GM19455 (cell line): ENCODE results near the gene NINL.
"Not testable (repeated sequence)": the region's sequence is repeated elsewhere in the genome, so short reads cannot be mapped to it uniquely, and the experiment has no call there.

ENCODE experiments used
- ATAC-seq: cut with Tn5 transposase; IDR thresholded peaks from one replicate; pipeline ENCODE4 v1.9.1; 2021; ENCODE audit not compliant: unreplicated experiment

The NINL gene

DNA sequence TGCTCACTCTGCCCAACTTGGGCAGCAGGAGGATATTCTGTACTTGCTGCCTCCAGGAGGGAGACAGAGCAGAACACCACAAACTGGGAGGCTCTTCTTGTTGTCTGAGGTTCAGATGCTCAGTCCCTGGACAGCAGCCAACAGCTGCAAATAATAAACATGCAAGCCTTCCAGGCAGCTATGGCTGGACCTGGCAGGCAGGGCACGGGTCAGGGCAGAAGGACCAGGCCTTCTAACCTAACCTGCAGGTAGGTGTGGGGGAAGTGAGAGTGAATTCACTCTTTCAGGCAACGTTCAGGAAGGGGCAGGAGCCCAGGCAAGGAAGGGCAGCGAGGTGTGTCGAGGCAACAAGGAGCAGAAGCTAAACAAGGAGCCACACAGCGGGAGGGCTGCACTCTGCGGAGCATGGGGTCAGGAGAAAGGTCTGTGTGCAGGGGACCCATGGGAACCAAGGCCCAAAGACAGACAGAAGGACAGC lies 31.5 kb downstream of the NINL start:
- no peak for ATAC-seq

DNA sequence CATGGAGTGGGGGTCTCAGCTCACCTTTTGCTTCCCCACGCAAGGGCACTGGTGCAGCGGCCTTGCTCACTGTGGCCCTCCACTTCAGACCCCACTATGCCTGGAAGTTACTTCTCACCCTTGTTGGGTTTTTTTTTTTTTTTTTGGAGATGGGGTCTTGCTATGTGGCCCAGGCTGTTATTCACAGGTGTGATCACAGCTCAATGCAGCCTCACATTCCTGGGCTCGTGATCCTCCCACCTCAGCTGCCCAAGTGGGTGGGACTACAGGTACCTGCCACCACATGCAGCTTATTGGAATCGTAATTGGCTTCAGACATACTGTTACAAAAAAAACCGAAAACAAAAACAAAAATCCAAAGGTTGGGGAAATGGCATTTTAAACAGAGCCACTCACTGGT lies 32.4 kb downstream of the NINL start:
- no peak for ATAC-seq

DNA sequence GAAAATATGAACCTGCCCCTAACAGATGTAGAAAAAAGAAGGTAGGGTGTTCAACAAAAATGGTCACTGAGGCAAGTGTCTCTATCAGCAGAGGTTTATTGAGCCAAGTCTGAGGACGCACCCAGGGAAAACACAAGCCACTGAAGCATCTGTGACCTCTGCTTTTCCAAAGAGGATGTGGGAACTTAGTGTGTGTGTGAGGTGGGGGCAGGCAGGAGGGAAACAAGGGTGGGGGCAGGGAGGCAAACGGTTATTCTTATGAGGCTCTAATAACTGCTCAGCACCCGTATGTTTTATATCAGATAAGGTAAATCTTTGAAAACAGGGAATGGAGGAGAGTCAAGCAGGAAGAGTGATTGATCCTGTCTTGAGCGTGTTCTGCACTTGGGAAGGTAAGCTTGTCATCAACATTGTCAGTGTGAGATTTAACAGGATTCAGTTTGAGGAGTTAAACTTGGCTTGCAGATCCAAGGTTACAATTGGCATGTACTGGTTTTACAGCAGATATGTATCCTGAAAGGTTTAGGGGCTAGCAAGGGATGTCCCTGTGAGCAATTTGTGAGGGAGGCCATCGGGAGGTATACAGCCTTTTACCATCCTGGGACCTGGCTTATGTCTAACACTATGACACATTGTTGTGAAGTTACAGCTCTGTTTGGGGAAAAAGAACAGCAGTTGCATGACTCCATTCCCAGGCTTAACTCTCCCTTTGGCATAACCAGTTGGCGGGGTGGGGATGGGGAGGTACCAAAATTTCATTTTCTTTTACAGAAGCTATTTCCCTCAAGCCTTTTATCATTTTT lies 33.7 kb downstream of the NINL start:
- ATAC-seq: no peak

DNA sequence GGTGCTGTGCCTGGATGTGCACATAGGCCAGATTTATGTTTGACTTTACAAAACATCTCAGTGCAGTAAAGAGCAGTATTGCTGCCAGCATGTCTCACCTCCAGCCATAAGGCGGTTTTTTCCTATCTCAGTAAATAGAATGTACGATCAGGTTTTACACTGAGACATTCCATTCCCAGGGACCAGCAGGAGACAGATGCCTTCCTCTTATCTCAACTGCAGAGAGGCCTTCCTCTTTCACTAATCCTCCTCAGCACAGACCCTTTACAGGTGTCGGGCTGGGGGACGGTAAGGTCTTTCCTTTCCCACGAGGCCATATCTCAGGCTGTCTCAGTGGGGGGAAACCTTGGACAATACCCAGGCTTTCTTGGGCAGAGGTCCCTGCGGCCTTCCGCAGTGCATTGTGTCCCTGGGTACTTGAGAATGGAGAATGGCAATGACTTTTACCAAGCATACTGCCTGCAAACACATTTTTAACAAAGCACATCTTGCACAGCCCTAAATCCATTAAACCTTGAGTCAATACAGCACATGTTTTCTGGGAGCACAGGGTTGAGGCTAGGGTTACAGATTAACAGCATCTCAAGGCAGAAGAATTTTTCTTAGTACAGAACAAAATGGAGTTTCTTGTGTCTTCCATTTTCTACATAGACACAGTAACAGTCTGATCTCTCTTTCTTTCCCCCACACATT lies 34.5 kb downstream of the NINL start:
- not testable (repeated sequence) for ATAC-seq

DNA sequence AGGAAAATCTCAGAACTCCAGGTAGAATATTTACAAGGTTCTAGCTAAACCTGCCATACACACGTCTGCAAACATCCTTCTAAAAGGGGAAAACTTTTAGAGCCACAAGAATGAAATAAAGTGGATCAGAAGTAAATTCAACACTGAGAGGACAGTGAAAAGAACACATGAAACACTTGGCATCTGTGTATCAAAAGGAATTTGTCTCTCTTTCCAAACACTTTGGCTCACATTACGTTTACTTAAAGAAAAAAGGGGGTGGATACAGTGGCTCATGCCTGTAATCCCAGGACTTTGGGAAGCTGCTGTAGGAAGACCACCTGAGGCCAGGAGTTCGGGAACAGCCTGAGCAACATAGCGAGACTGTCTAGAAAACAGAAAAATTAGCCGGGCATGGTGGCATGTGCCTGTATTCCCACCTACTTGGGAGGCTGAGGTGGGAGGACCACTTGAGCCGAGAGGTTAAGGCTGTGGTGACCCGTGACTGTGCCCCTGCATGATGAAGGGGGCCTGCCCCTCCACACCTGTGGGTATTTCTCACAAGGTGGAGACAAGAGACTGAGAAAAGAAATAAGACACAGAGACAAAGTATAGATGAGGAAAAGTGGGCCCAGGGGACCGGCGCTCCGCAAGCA lies 35.4 kb downstream of the NINL start:
- no peak for ATAC-seq

DNA sequence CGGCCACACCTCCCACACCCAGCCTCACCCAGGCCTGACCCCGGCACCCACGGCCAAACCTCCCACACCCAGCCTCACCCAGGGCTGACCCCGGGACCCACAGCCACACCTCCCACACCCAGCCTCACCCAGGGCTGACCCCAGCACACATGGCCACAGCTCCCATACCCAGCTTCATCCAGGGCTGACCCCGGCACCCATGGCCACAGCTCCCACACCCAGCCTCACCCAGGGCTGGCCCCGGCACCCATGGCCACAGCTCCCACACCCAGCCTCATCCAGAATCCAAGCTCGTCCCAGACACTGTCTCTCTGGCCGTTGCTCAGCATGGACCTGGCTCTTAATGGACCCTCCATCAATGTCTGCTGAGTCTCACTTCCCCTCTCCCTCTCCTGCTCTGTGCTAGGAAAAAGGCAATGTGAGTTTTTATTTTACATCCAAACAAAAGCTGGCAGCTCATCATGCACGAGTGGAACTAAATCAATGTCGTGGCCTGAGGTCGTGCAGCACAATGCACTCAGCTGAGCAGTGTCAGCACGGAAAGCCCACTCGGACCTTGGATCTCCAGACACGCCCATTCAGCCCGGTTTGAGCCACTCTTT lies 36.1 kb downstream of the NINL start:
- ATAC-seq: no peak

DNA sequence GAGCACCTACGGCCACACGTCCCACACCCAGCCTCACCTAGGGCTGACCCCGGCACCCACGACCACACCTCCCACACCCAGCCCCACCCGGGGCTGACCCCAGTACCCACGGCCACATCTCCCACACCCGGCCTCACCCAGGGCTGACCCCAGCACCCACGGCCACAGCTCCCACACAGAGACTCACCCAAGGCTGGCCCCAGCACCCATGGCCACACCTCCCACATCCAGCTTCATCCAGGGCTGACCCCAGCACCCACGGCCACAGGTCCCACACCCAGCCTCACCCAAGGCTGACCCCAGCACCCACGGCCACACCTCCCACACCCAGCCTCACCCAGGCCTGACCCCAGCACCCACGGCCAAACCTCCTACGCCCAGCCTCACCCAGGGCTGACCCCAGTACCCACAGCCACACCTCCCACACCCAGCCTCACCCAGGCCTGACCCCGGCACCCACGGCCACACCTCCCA lies 36.7 kb downstream of the NINL start:
- ATAC-seq: no peak

DNA sequence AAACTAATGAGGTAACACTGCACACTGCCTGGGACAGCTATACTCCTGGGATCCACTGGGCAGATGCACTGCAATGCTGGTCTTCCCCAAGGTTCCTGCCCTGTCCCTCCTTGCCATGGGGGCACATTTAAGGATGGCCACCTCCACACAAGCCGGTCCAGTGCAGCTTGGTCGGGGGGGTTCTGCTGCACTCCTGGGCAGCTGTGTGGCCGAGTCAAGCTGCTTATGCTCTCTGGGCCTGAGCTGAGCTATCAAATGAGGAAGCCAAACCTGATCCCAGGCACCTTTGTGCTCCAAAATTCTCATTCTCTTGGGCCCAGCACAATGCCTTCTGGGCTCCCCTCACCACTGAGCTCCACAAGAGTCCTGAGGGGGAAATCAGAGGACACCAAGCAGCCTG lies 37.3 kb downstream of the NINL start:
- ATAC-seq: no peak

DNA sequence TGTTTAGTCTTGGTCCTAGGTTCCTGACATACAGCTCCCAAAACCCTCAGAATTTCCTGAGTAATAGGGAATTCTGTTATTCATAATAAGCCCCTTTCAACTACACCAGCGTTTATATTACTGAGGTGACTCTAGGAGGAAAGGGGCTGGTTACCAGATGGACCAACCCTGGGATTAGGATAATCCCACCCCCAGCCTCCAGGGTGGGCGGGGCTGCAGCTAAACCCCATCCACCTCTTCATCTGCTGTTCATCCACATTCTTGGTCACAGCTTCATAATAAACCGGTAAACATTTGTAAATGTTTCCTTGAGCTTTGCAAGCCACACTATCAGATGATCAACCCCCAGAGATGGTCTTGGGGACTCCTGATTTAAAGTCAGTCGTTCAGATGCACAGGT lies 38.3 kb downstream of the NINL start:
- ATAC-seq: no peak

DNA sequence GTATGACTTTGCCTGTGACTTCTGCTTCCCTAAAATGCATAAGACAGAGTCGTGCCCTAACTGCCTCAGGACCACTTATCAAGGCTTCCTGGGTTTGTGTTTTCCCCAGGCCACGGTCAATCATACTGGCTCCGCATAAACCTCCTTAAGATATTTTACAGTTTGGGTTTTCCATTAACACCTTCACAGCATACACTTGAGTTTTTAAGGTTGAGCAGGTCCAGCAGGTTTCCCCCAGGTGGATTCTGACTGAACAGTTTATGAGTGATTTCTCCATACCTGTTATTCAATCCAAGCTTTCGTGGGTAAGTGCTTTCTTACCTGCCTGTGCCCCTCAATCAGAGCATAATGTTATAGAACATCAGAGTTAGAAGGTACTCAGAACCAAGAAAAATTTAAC lies 39.3 kb downstream of the NINL start:
- ATAC-seq: no peak

DNA sequence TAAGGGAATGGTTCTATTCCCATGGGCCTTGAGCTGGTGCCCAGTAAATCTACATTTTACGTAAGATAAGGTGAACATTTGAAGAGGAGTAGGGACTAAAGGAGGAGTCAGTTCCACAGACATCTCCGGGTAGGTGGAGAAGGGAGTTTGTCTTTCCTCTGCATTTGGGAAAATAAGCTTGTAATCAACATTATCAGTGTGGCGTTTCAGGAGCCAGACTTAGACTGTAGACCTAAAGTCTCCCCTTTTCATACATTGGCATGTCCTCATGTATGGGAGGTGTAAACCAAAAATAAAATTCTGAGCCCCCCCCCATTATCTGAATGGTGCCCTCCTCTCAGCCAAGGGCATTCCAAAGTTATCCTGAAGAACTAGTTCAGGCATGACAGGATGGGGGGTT lies 40.2 kb downstream of the NINL start:
- no peak for ATAC-seq

DNA sequence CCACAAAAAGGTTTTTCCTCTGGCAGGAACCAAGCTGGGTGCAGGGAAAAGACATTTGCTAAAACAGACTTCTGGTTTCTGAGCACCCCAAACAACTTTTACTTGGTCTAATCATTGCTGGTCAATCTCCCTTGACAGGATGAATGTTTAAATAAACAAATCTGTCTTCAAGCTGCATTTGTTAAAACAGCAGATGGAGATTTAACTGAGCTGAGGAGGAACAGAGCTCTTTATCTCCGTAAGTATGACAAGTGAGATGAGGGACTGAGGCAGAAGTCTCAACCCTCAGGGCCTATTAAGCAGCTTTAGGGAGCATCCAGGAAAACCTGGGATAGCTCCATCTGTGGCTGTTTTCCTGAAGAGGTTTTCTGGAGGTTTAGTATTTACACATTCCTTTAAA lies 40.6 kb downstream of the NINL start:
- no peak for ATAC-seq

DNA sequence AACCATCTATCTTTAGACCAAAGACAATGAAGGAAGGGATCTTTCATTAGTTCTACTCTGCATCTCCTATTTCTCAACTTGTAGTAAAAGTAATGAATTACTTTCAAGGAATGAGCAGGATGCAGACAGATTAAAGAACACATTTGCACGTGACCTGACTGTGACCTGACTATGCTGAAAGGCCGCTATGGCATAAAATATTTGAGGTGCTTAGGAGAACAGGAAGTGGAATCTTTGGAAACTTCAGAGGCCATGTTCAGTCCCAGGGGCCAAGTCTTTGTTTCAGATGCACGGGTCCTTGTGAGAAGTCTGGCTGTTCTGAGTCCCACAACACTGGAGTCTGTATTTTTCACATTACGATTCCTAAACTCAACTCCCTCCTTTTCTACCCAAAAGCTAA lies 41.0 kb downstream of the NINL start:
- ATAC-seq: no peak

DNA sequence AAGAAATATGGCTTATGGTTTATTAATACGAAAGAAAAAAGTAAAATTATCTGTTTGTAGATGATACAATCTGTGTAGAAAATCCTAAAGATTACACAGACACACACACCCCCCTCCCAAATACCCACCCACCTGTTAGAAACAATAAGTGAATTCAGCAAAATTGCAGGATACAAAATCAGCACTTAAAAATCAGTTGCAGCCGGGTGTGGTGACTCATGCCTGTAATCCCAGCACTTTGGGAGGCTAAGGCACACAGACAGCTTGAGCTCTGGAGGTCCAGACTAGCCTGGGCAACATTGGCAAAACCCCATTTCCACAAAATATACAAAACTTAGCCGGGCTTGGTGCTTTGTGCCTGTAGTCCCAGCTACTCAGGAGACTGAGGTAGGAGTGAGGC lies 42.3 kb downstream of the NINL start:
- no peak for ATAC-seq

DNA sequence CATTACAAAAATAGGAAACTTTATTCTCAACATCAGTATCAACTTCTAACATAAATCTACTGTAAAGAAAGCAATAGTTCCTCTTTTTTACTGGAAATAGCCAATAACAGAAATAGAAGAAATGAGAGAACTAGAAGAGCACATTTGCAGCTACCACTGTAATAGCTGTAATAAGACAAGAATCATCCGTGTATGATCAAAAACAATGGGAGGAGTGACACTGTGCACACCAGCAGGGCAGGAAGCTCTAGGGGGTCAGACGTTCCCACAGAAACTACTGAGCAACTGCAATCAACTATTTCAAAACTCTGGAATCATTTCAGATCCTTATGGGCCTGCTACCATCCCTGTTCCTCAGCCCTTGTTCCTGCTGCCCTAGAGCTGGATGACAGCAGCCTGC lies 43.7 kb downstream of the NINL start:
- no peak for ATAC-seq

DNA sequence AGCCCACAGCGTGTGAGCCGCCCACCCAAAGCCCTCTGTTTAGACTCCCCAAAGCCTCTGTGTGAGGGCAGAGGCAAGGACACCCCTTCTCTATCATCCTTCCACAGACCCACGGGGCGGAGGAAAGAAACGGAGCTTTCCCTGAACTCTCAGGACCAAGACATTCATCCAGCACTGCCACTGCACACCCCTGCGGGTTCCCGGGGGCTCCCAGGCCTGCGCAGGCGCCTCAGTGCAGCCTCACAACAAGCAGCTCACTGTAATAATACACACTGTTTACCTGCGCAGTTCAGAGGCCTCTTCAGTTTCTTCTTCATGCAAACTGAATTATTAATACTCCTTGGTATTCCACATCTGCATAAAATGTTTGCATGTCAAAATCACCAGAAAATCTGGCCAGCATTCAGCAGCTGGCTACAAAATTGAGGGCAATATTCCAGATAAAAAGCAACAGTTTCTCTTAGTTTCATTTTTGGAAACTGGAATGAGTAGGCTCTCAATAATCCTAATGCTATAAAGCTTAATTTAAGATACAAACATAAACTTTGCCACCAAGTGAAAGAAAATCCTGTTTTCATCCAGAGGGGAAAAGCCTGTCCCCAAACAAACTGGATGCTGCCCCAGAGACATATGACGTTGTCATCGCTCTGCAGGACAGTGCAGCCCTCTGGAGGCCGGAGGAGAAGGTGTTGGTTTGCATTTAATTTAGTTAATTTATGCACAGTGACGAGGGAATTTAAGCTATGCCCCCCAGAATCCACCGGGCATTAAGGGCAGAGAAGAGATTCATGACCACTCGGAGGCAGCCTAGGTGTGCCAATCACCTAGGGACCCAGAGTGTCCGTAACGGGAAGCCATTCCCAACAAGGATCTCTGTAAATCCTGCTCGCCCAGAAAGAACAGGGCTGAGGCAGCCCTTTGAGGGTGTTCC lies 45.3 kb downstream of the NINL start:
- ATAC-seq: peak; percentile 79

DNA sequence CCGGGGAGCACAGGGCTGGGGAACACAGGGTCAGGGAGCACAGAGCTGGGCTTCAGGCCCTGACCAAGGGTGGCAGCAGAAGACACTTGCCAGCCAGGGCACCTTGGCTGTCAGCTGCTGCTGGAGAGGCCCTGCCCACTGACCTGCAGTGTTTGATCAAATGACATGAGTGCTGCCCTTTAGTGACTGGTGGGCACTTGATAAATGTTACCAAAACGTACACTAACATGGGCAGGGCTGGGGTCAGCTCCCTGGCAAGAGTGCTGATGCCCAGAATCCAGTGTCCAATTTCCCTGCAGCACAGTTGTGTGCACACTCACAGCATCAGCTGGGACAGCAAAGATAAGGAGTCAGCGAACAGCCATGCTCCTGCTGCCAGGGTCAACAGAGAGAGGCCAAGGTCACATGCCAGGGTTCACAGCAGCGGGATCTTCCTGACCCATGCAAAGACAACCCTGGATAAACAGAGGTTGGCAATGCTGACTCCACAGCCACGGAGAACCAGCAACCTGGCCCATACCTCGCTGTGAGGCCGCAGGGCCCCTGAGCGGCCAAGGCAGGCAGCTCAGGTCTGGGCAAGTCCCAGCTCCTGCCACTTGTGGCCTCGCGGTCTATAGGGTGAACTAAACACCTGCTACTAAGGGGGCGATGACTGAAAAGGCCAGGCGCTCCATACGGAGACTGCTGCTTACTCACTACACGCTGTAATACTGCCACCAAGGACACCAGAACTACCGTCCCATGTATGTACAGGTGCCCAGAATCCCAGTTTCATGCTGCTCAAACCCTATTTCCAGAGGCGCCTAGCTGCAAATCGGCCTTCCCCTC lies 46.3 kb downstream of the NINL start:
- ATAC-seq: peak; percentile 56

DNA sequence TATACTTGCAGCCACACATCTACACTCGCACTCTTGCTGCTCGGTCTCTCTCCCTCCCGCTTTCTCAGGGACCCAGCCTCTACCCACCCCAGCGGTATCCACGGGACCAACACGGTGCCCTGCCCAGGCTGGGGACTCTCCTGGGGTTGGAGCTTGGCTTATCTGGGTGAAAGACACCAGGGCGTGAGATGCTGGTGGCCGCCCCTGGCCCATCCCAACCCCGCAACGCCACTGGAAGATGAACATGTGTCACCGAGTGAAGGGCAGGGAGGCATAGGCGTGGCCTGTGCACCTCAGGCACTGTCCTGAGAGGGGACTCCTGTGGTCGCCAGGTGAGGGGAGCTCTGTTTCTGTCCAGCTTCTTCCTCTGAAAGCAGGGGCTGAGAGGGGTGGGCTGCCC lies 47.4 kb downstream of the NINL start:
- ATAC-seq: no peak

DNA sequence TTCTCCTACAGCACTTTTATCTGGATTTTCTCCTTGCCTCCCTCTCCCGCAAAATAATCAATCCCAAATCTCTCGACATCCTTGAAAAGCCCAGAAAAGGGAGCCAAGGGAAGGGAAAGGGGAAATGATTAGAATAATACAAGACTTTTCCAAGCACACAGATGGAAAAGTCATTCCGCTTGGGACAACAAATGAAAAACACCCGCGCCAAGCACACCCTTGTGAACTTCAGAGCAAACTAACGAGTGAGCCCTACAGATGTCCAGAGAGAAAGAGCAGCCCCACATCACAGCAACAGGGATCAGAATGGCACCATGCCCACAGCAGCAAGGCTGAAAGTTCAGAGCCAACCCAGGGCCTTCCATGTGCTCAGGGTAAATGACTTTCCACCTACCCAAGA lies 49.6 kb downstream of the NINL start:
- ATAC-seq: no peak

DNA sequence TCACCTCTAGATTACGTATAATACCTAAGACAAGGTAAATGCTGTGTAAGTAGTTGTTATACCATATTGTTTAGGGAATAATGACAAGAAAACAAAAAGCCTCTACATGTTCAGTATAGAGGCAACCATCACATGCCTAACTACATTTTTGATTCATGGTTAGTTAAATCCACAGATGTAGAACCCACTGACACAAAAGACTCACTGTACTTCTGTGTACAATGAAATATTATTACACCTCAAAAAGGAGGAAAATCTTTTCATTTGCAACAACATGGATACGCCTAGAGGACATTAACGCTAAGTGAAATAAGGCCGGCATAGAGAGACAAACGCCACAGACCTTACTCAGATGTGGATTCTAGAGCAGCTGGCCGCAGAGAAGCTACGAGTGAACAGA lies 50.5 kb downstream of the NINL start:
- ATAC-seq: no peak
